ENCODE data around the gene CHRNA4.
"Not testable (repeated sequence)": the region's sequence is repeated elsewhere in the genome, so short reads cannot be mapped to it uniquely, and the experiment has no call there.

Gene CHRNA4

DNA sequence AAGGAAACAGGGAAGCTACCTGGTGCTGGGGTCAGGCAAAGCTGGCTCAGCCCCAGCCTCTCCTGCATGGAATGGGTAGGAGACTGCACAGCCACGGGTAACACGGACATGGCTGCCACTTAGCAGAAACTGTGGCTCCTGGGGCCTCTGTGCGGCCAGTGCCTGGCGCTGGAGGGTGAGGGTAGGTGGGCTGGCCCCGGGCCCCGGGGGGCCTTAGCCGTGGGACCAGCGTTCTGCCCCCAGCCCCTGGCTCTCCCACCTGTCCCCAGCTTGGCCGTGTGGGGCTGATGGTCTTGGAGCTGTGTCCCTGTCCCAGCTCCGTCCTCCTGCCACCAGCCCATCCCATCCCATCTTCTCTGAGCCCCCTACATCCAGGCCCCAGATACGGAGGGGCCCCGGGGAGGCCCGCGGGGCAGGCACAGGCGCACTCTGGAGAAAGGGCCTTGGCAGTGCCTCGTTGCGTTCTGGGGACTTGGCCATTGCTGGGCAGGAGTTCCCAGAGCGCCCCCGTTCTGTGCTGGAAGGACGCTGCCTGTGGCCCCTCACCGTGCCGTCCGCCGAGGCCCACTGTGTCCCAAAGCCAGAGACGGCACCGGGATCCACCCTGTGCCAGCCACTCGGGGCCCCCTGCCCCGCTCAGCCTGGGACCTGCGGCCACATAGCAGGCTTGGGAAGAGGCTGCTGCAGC is 12.2 kb downstream of the CHRNA4 start:
- DNase-seq (ENCODE audit: low spot score): no peak

DNA sequence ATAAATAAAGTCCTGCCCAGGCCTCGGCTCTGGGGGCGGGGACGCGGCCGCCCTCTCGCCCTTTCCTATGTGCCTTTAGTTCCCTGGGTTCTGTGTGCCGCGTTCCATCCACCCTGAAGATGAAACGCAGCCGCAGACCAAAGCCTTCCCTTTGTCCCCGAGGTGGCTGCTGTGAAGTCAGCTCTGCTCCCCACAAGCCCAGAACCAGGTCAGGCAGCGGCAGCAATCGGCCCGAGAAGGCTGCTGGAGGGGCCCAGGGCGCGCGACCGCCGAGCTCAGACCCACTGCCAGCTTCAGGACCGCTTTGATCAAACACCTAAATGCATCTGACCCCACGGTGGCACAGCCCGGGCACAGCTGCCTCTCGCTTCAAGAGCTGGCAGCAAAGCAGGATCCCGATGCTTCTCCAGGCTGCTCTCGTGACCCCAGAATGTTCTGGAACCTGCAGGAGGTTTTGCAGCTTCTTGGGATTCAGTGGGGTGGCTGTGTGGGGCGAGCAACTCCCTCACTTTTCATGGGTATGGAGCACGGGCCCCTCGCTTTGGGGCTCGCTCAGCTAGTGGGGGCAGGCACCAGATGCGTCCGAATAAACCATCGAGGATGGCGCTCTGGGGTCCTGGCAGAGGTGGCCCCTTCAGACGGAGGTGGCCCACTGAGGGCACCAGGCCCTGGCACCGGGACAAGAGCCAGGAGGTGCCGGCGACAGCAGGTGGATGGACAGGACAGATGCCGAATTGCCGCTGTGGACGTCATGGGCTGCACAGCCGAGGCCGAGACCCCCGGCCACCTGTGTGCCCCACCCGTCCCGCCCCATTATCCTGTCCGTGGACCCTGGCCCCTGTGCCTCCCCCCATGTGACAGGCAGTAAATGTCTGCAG is 13.0 kb downstream of the CHRNA4 start:
- no peak for DNase-seq (ENCODE audit: low spot score)

GRCh38 chr20:63347081-63347741 is 13.9 kb downstream of the CHRNA4 start:
- DNase-seq (ENCODE audit: low spot score): no peak

- no peak for DNase-seq (ENCODE audit: low spot score)
Measured at GRCh38 chr20:63346131-63347080, 14.7 kb downstream of the CHRNA4 start.

- DNase-seq (ENCODE audit: low spot score): no peak
Measured at GRCh38 chr20:63345328-63346100, 15.6 kb downstream of the CHRNA4 start.

- DNase-seq (ENCODE audit: low spot score): no peak
Measured at GRCh38 chr20:63344616-63345327, 16.4 kb downstream of the CHRNA4 start.

- DNase-seq (ENCODE audit: low spot score): no peak
Measured at GRCh38 chr20:63343460-63344445, 17.4 kb downstream of the CHRNA4 start.

DNA sequence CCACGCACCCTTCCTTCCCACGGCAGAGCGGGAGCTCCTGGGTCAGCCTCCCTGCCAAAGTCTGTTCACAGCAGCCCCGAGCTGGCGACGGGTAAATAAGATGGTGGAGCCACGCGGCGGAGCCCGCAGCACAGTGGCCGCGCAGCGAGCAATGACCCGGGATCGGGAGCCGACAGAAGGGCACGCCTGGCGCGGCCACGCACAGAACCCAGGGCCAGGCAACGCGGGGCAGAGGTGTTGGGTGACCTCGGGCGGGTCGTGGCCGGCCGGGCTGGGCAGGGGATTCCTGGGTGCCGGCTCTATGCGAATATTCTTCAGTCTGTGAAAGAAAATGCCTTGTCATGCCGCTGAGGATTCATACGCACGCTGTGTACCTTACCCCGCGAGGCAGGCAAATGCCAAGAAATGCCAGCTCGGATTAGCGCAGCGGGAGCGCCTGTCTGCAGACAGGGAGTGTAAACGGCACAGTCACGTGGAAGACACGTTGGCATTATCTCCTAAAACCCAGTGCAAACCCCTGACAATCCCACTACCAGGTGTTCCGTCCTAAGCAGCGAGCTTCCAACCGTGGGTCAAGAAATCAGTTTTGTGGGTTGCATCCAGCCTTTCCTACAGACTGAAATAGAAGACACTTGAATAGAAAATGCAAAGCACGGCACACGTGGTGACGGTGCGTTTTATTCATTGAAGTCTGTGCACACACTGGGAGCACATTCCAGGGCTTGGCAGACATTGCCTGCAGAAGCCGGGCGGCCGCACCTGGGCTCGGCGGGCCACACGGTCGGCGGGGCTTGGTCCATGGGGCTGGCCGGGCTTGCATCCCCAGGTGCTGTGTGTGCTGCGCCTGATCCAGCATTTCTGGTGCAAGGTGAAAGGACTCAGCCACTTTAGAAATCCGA is 18.3 kb downstream of the CHRNA4 start:
- DNase-seq (ENCODE audit: low spot score): no peak

GRCh38 chr20:63340158-63340688 is 20.9 kb downstream of the CHRNA4 start:
- not testable (repeated sequence) for DNase-seq (ENCODE audit: low spot score)

- DNase-seq (ENCODE audit: low spot score): not testable (repeated sequence)
Measured at GRCh38 chr20:63339154-63340094, 21.7 kb downstream of the CHRNA4 start.

DNA sequence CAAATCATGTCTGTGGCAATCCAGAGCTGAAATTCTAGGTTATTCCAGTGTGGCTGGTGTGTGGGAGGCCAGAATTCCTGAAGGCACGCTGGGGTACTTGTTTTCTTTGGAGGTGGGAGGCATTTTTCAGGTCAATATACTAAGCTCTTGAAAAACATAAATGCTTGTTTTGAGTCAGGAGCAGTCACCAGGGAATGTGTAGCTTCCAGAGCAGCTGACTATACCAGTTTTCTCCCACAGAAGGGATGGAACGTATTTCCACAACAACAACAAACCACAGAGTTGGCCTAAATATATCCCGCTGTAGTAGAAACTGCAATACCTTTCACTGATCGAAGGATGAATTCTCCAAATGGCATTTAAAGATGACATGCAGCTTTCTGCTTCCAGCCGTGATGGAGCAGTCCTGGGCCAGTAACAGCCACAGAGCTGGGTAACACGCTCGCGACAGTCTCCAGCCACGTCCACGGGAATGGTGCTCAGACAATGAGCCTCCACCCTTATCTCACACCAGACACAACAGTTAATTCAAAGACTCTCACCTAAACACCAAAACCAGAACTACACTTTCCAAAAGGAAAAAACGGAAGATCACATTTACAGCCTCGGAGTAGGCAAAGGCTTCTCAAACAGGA is 23.2 kb downstream of the CHRNA4 start:
- no peak for DNase-seq (ENCODE audit: low spot score)

GRCh38 chr20:63336232-63336752 is 24.9 kb downstream of the CHRNA4 start:
- DNase-seq (ENCODE audit: low spot score): no peak

- no peak for DNase-seq (ENCODE audit: low spot score)
Measured at GRCh38 chr20:63335711-63336110, 25.4 kb downstream of the CHRNA4 start.

DNA sequence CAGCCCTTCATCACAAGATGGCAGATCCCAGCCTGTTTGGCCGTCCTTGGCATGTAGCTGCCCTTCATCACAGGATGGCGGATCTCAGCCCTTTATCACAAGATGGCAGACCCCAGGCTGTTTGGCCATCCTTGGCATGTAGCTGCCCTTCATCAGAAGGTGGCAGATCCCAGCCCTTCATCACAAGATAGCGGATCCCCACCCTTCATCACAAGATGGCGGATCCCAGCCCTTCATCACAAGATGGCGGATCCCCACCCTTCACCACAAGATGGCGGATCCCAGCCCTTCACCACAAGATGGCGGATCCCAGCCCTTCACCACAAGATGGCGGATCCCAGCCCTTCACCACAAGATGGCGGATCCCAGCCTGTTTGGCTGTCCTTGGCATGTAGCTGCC is 26.1 kb downstream of the CHRNA4 start:
- DNase-seq (ENCODE audit: low spot score): not testable (repeated sequence)

- DNase-seq (ENCODE audit: low spot score): no peak
Measured at GRCh38 chr20:63334356-63334755, 26.8 kb downstream of the CHRNA4 start.

Data from putamen (tissue), 1 donor.